IMR-90 (cell line): ENCODE measurements around the gene ATP1A2. TPM values are rescaled to one million over a fixed set of nuclear protein-coding genes. Genes with fewer than 3 reads are reported as not detected.

Source experiments
- ATAC-seq: fragments of 200-7000 bp; cut with Tn5 transposase; 2 replicates; pipeline ENCODE4 v1.9.1; 2020; ENCODE audit warnings: low read depth, mild to moderate bottlenecking, moderate library complexity
- BruUV-seq: library from RNA; stranded (reverse); fragments of 400-500 nt; replicated peaks from 2 replicates; lab custom pipeline; 2021; lab: Mats Ljungman, UMichigan
- CTCF ChIA-PET: fragments of 300-600 bp; formaldehyde crosslinking; extraction: SDS; loops from one replicate; lab custom pipeline; 2021; ENCODE audit warnings: antibody characterized with exemption; lab: Yijun Ruan, JAX
- POLR2A ChIA-PET: fragments of 300-600 bp; sonication (Branson Sonifier 250); formaldehyde crosslinking; loops from one replicate; lab custom pipeline; 2022; ENCODE audit warnings: antibody characterized with exemption; ENCODE audit not compliant: unreplicated experiment; lab: Charles Lee
- DNase-seq: peaks from one replicate; pipeline ENCODE4 v3.0.0; 2013
- H2AFZ ChIP-seq: replicated peaks from 2 replicates; pipeline ENCODE3; 2013; ENCODE audit warnings: low read length, mild to moderate bottlenecking; ENCODE audit not compliant: poor library complexity
- H2AK5ac ChIP-seq: 2 replicates; pipeline ENCODE4 v1.6.1; 2013; ENCODE audit warnings: low read depth, low read length, inconsistent platforms
- H2AK9ac ChIP-seq: replicated peaks from 2 replicates; pipeline ENCODE3; 2013; ENCODE audit warnings: mild to moderate bottlenecking, low read depth, low read length, moderate library complexity; ENCODE audit not compliant: poor library complexity
- H2BK120ac ChIP-seq: 2 replicates; pipeline ENCODE4 v1.6.1; 2013; ENCODE audit warnings: low read depth, low read length, inconsistent platforms
- H2BK15ac ChIP-seq: 3 replicates; pipeline ENCODE4 v1.6.1; 2013; ENCODE audit warnings: low read depth, low read length, inconsistent platforms
- H2BK20ac ChIP-seq: 2 replicates; pipeline ENCODE4 v1.6.1; 2013; ENCODE audit warnings: low read depth, mild to moderate bottlenecking, inconsistent platforms, low read length, moderate library complexity
- H2BK5ac ChIP-seq: 2 replicates; pipeline ENCODE4 v1.6.1; 2013; ENCODE audit warnings: mild to moderate bottlenecking, low read depth, low read length, inconsistent platforms; ENCODE audit not compliant: poor library complexity, severe bottlenecking
- H3K14ac ChIP-seq: replicated peaks from 2 replicates; pipeline ENCODE4 v1.6.1; 2013; ENCODE audit warnings: low read depth, low read length, inconsistent platforms
- H3K18ac ChIP-seq: 2 replicates; pipeline ENCODE4 v1.6.1; 2013; ENCODE audit warnings: low read depth, low read length, control low read depth
- H3K23ac ChIP-seq: 2 replicates; pipeline ENCODE4 v1.6.1; 2013; ENCODE audit warnings: low read depth, low read length, inconsistent platforms
- H3K27ac ChIP-seq: 2 replicates; pipeline ENCODE4 v1.5.1; 2013; ENCODE audit warnings: mild to moderate bottlenecking, control low read depth, low read length; ENCODE audit not compliant: insufficient read depth
- H3K27me3 ChIP-seq: 2 replicates; pipeline ENCODE4 v1.6.1; 2013; ENCODE audit warnings: low read length; ENCODE audit not compliant: control insufficient read depth, insufficient read depth
- H3K36me3 ChIP-seq: 2 replicates; pipeline ENCODE4 v1.6.1; 2013; ENCODE audit warnings: low read length, mixed read lengths; ENCODE audit not compliant: control insufficient read depth, insufficient read depth
- H3K4ac ChIP-seq: 2 replicates; pipeline ENCODE4 v1.6.1; 2013; ENCODE audit warnings: low read depth, low read length, inconsistent platforms
- H3K4me1 ChIP-seq: 2 replicates; pipeline ENCODE4 v1.6.1; 2013; ENCODE audit warnings: low read length, mixed read lengths; ENCODE audit not compliant: control insufficient read depth, insufficient read depth
- H3K4me2 ChIP-seq: 2 replicates; pipeline ENCODE4 v1.6.1; 2013; ENCODE audit warnings: low read depth, mild to moderate bottlenecking, control low read depth, low read length, moderate library complexity
- H3K4me3 ChIP-seq: 2 replicates; pipeline ENCODE4 v1.5.1; 2013; ENCODE audit warnings: low read depth, mild to moderate bottlenecking, control low read depth, low read length, moderate library complexity; ENCODE audit not compliant: insufficient read depth
- H3K56ac ChIP-seq: 2 replicates; pipeline ENCODE4 v1.6.1; 2013; ENCODE audit warnings: low read length, inconsistent platforms; ENCODE audit not compliant: insufficient read depth; ENCODE audit errors: extremely low read depth
- H3K79me1 ChIP-seq, 2 experiments: 2 replicates each; pipeline ENCODE4 v1.6.1; 2013; ENCODE audit warnings: low read length in 2 of 2, inconsistent platforms in 1 of 2, low read depth in 1 of 2
- H3K9ac ChIP-seq: 2 replicates; pipeline ENCODE4 v1.6.1; 2013; ENCODE audit warnings: low read depth, low read length, control low read depth
- H3K9me1 ChIP-seq: 2 replicates; pipeline ENCODE4 v1.6.1; 2013; ENCODE audit warnings: low read length, inconsistent platforms; ENCODE audit not compliant: insufficient read depth
- H3K9me3 ChIP-seq: 2 replicates; pipeline ENCODE4 v1.6.1; 2013; ENCODE audit warnings: low read length; ENCODE audit not compliant: control insufficient read depth, insufficient read depth
- H4K20me1 ChIP-seq: 2 replicates; pipeline ENCODE4 v1.6.1; 2013; ENCODE audit warnings: low read length, inconsistent platforms; ENCODE audit not compliant: insufficient read depth
- H4K5ac ChIP-seq: 2 replicates; pipeline ENCODE4 v1.6.1; 2013; ENCODE audit warnings: mild to moderate bottlenecking, low read depth, low read length, control low read depth
- H4K8ac ChIP-seq, 2 experiments: 2 replicates each; pipeline ENCODE4 v1.6.1; 2013; ENCODE audit warnings: low read depth in 2 of 2, low read length in 2 of 2, control low read depth in 1 of 2, inconsistent platforms in 1 of 2
- H4K91ac ChIP-seq: 2 replicates; pipeline ENCODE4 v1.6.1; 2013; ENCODE audit warnings: low read depth, low read length, inconsistent platforms; ENCODE audit not compliant: insufficient read depth
- CEBPB ChIP-seq: IDR thresholded peaks from 2 replicates; pipeline ENCODE4 v1.6.1; 2012; ENCODE audit warnings: low read depth, low read length, improper control_type of control experiment
- CHD1 ChIP-seq: IDR thresholded peaks from 2 replicates; pipeline ENCODE4 v1.6.1; 2012; ENCODE audit warnings: low read depth, low read length, improper control_type of control experiment
- FOS ChIP-seq: fragments of 150-350 bp; IDR thresholded peaks from 2 replicates; pipeline ENCODE4 v1.6.1; 2016; ENCODE audit warnings: low read depth, low read length
- MAFK ChIP-seq: IDR thresholded peaks from 2 replicates; pipeline ENCODE4 v1.6.1; 2012; ENCODE audit warnings: low read depth, low read length, improper control_type of control experiment
- MAZ ChIP-seq: IDR thresholded peaks from 2 replicates; pipeline ENCODE4 v1.6.1; 2012; ENCODE audit warnings: low read depth, mild to moderate bottlenecking, low read length, improper control_type of control experiment, moderate library complexity, borderline replicate concordance
- POLR2A ChIP-seq: IDR thresholded peaks from 2 replicates; pipeline ENCODE4 v1.6.1; 2012; ENCODE audit warnings: mild to moderate bottlenecking, low read depth, low read length
- RAD21 ChIP-seq: IDR thresholded peaks from 2 replicates; pipeline ENCODE4 v1.6.1; 2012; ENCODE audit warnings: low read length, improper control_type of control experiment
- RCOR1 ChIP-seq: IDR thresholded peaks from 2 replicates; pipeline ENCODE4 v1.6.1; 2012; ENCODE audit warnings: mild to moderate bottlenecking, low read length, improper control_type of control experiment; ENCODE audit not compliant: insufficient replicate concordance
- WGBS, 2 experiments: methylation state at CpG; one replicate each; pipeline versions ENCODE4 v1.1.5 to v1.1.7; 2013; ENCODE audit warnings: missing lambda C conversion rate in 2 of 2; ENCODE audit not compliant: insufficient read length in 1 of 2; ENCODE audit errors: extremely low coverage in 2 of 2; 5-methylcytosine and 5-hydroxymethylcytosine counted together
- dilution Hi-C: fragments of 300-500 bp; cut with HindIII; formaldehyde crosslinking; loops from one replicate; pipeline ENCODE4 v1.14.3; 2018; ENCODE audit warnings: low sequenced_read_pairs; ENCODE audit not compliant: unreplicated experiment
- in situ Hi-C: fragments of 300-500 bp; cut with MboI; formaldehyde crosslinking; loops from 3 replicates; pipeline ENCODE4 v1.14.3; 2019; ENCODE audit warnings: low sequenced_read_pairs, inconsistent platforms, mixed read lengths
- intact Hi-C: fragments of 100-400 bp; cut with micrococcal nuclease; formaldehyde crosslinking; loops from 2 replicates; pipeline ENCODE4 v1.10.0; 2022
- polyA plus RNA-seq, 3 experiments: library from polyadenylated mRNA; depleted of rRNA; stranded (reverse); fragments of >200 nt; gene quantifications; 2 replicates each; pipeline ENCODE4 v1.2.3, GENCODE V29; 2012; ENCODE audit warnings: low replicate concordance in 1 of 3
- total RNA-seq: library from RNA; depleted of rRNA; stranded (reverse); fragments of >200 nt; gene quantifications from 2 replicates; pipeline ENCODE4 v1.2.3, GENCODE V29; 2012
- TF ChIP-seq, protein P1 (sequence below): conservative IDR thresholded peaks from 2 replicates; pipeline ENCODE4 v1.5.1; 2012; ENCODE audit warnings: mild to moderate bottlenecking, low read depth, low read length, improper control_type of control experiment

The ATP1A2 gene
- total and polyA plus RNA-seq, 2 of the 4 experiments (the other 2 are of a cell fraction), result under 0.01 to 0.15 TPM

DNA sequence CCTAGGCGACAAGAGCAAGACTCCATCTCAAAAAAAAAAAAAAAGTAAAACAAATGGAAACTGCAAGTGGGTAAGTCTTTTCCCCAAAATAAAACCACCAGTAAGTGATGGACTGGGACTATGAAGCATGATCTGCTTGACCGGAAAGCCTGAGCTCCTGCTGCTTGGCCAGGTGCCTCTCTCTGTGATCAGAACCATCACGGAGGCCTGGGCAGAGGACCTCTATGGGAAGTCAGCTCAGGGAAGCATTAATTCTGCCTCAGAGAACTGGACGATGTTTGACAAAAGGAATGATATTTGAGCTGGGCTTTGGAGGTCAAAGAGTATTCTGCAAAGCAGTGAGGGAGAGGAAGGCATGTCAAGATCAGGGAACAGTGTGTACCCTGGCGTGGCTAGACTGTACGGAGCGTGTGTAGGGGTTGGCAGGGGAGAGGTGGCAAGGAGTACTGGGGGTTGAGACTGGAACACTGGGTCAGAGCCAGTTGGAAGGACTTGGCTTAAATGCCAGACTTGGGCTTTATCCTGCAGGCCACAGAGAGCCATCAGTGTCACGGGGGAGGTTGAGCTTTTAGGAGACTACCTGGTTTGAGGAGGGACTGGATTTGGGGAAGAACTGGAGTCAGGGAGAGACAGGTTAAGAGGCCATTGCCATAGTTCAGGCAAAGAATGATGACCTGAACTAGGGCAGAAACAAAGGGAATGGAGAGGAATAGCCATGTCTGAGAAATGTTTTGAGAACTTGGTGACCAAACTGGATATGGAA, 16.4 kb downstream of the ATP1A2 start:
- Histone ChIP-seq H3K36me3 (no peaks in the 10 kb centered on the region), H3K9me1 (peaks cover 6% of the 10 kb centered on the region; the same call in 1 of the 2 replicates), H2AK5ac (no peak overlapping the region), H4K91ac (no peak overlapping the region), H3K18ac (no peak overlapping the region), H2BK15ac (no peak overlapping the region), H3K4me2 (no peak overlapping the region), H3K79me1 (no peaks in the 10 kb centered on the region), H3K56ac (no peak overlapping the region), H3K4ac (no peak overlapping the region), H2BK120ac (no peak overlapping the region), H4K20me1 (no peaks in the 10 kb centered on the region), H2AK9ac (no peak overlapping the region), H4K5ac (no peak overlapping the region), H2AFZ (no peak overlapping the region), H3K27me3 (peaks cover 29% of the 10 kb centered on the region), H3K27ac (no peak overlapping the region), H2BK5ac (no peak overlapping the region), H3K4me3 (no peak overlapping the region), H3K9me3 (no peaks in the 10 kb centered on the region), H3K23ac (no peak overlapping the region), H3K9ac (no peak overlapping the region), H4K8ac (no peak overlapping the region), H2BK20ac (no peak overlapping the region), H3K4me1 (0 out of 2 replicates have a peak, but pooled peaks cover 2% of the 10 kb centered on the region), H3K14ac (no peak overlapping the region)
- CTCF ChIA-PET, result no interaction called here
- dilution Hi-C loops, result no loop called here
- intact Hi-C loops, result no loop called here
- 58% methylated on average over 3 of the region's 8 CpGs; no CpG with 5 or more reads in 1 of the 2 experiments for WGBS, 2 experiments
- POLR2A ChIA-PET, result no interaction called here
- ATAC-seq (no peak), DNase-seq (no peak)
- TF ChIP-seq MAZ (no peak), RCOR1 (no peak), FOS (no peak), MAFK (no peak), RAD21 (no peak), CEBPB (no peak), CHD1 (no peak), POLR2A (no peak)
- TF ChIP-seq, protein P1, sequence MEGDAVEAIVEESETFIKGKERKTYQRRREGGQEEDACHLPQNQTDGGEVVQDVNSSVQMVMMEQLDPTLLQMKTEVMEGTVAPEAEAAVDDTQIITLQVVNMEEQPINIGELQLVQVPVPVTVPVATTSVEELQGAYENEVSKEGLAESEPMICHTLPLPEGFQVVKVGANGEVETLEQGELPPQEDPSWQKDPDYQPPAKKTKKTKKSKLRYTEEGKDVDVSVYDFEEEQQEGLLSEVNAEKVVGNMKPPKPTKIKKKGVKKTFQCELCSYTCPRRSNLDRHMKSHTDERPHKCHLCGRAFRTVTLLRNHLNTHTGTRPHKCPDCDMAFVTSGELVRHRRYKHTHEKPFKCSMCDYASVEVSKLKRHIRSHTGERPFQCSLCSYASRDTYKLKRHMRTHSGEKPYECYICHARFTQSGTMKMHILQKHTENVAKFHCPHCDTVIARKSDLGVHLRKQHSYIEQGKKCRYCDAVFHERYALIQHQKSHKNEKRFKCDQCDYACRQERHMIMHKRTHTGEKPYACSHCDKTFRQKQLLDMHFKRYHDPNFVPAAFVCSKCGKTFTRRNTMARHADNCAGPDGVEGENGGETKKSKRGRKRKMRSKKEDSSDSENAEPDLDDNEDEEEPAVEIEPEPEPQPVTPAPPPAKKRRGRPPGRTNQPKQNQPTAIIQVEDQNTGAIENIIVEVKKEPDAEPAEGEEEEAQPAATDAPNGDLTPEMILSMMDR, result no peak
- BruUV-seq, result no TSS peak
- in situ Hi-C loops, result no loop called here
